Activated CD4-positive, alpha-beta T cell treated with anti-CD3 and anti-CD28 coated beads for 36 hours (primary cell): ENCODE data around the gene PTGES3L. TPM values are rescaled to one million over a fixed set of nuclear protein-coding genes. Genes with fewer than 3 reads are reported as not detected.

Experiments
- ATAC-seq: fragments of 200-7000 bp; cut with Tn5 transposase; one replicate; pipeline ENCODE4 v1.10.0; 2021; ENCODE audit warnings: mild to moderate bottlenecking, moderate library complexity
- CTCF ChIA-PET: fragments of 350-600 bp; sonication (Branson Sonifier 250); formaldehyde crosslinking; loops from one replicate; lab custom pipeline; 2021; ENCODE audit warnings: antibody characterized with exemption; lab: Charles Lee
- POLR2A ChIA-PET: fragments of 350-600 bp; sonication (Branson Sonifier 250); formaldehyde crosslinking; loops from one replicate; lab custom pipeline; 2021; ENCODE audit warnings: antibody characterized with exemption, inconsistent platforms; lab: Charles Lee
- DNase-seq: peaks from one replicate; pipeline ENCODE4 v3.0.0-alpha.2; 2020
- H3K27ac Mint-ChIP-seq: one replicate; pipeline ENCODE4 v1.8.0; 2021; ENCODE audit warnings: mixed read lengths
- H3K27me3 Mint-ChIP-seq: one replicate; pipeline ENCODE4 v1.8.0; 2021; ENCODE audit warnings: mixed read lengths
- H3K36me3 Mint-ChIP-seq: one replicate; pipeline ENCODE4 v1.8.0; 2021; ENCODE audit warnings: low read depth, mixed read lengths
- H3K4me1 Mint-ChIP-seq: one replicate; pipeline ENCODE4 v1.8.0; 2021; ENCODE audit warnings: mixed read lengths
- H3K4me3 Mint-ChIP-seq: one replicate; pipeline ENCODE4 v1.8.0; 2021; ENCODE audit warnings: mild to moderate bottlenecking, moderate library complexity, mixed read lengths
- H3K9me3 Mint-ChIP-seq: one replicate; pipeline ENCODE4 v1.8.0; 2021; ENCODE audit warnings: low read depth, mixed read lengths
- intact Hi-C, 2 experiments: fragments of 100-400 bp; cut with DNase I in 1 of 2; cut with micrococcal nuclease in 1 of 2; formaldehyde crosslinking; loops; one replicate each; pipeline versions ENCODE4 v1.14.2 to v1.15.1; 2022 to 2024; cut with DNase I, micrococcal nuclease
- total RNA-seq, 2 experiments: library from RNA; stranded (reverse); gene quantifications; one replicate each; pipeline ENCODE4 v1.2.3, GENCODE V29; 2021

PTGES3L gene
- total RNA-seq, 2 experiments from 2014 or later, result 0.21 to 0.90 TPM

DNA sequence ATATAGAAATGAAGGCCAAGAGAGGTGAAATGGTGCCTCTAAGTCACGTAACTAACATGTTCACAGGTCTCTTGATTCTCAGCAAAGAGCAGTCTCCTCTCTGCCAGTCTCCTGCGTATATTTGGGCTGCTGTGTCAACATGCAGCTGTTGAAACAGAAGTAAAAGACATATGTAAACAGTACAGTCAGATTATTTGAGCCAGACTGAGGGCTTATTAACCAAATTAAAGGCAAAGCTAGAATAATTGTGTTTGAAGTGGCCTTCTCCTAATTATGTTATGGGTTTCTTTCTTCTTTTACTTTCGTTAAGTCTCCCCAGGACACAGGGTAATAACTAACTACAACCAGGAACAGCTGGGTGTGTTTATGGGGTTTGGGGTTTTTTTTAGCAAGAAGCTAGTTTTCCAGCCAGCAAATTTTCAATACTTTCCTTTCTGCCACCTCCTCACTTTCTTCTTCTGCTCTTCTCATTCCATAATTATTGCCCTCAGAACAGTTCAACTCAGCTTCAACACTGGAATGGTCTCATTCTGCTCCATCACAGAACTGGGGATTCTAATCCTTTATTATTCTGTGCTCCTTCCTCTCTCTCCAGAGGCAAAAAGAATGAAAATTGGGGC lies 60.9 kb downstream of the PTGES3L start:
- ChIA-PET CTCF (interaction anchor here (0.6 to 2.3 kb wide), 3 partner anchors 10 to 95 kb away, joined by 3 to 6 read pairs (median 3); partner anchors contain the start of gene BECN1), POLR2A (no interaction called here)
- Mint-ChIP-seq H3K9me3 (no peaks in the 10 kb centered on the region), H3K4me3 (no peak overlapping the region), H3K27ac (no peak overlapping the region), H3K4me1 (no peaks in the 10 kb centered on the region), H3K36me3 (no peaks in the 10 kb centered on the region), H3K27me3 (peaks cover 4% of the 10 kb centered on the region)
- DNase-seq (no peak), ATAC-seq (no peak)
- intact Hi-C loops, result no loop called here

Other genes starting within 250 kb of the PTGES3L start
- 10 to 100 TPM; 28.6 to 29.5 TPM for gene EZH1, start 235.0 kb downstream of the PTGES3L start, total RNA-seq
- not detected for gene RAMP2, start 218.9 kb downstream of the PTGES3L start, total RNA-seq
- 10 to 100 TPM; 62.5 to 64.0 TPM for gene VPS25, start 206.6 kb downstream of the PTGES3L start, total RNA-seq
- under 1 TPM; 0.42 to 0.64 TPM for gene WNK4, start 199.5 kb downstream of the PTGES3L start, total RNA-seq
- 10 to 100 TPM; 30.1 to 31.4 TPM for gene COA3, start 181.4 kb downstream of the PTGES3L start, total RNA-seq
- gene CNTD1, start 181.2 kb downstream of the PTGES3L start, total RNA-seq, result not detected
- gene BECN1, start 155.8 kb downstream of the PTGES3L start, total RNA-seq, result 100 to 1,000 TPM in 1 of 2 experiments, 10 to 100 TPM in 1; 69.1 to 101 TPM
- gene PSME3, start 146.7 kb downstream of the PTGES3L start, total RNA-seq, result 100 to 1,000 TPM; 116 to 118 TPM
- 1 to 10 TPM; 1.7 to 1.9 TPM for gene AOC2, start 135.5 kb downstream of the PTGES3L start, total RNA-seq
- gene AOC3, start 128.9 kb downstream of the PTGES3L start, total RNA-seq, result 1 to 10 TPM; 1.2 to 2.0 TPM
- not detected for gene G6PC1, start 79.3 kb downstream of the PTGES3L start, total RNA-seq
- gene AARSD1, start 15.6 kb downstream of the PTGES3L start, total RNA-seq, result 10 to 100 TPM; 40.8 to 58.6 TPM
- gene RUNDC1, start 485 bp upstream of the PTGES3L start, total RNA-seq, result 10 to 100 TPM; 12.3 to 12.5 TPM
- gene RPL27, start 18.3 kb upstream of the PTGES3L start, total RNA-seq, result 1,000 to 10,000 TPM; 1,703 to 2,161 TPM
- 10 to 100 TPM; 65.3 to 68.1 TPM for gene IFI35, start 26.7 kb upstream of the PTGES3L start, total RNA-seq
- 10 to 100 TPM; 26.1 to 35.0 TPM for gene VAT1, start 42.3 kb upstream of the PTGES3L start, total RNA-seq
- gene RND2, start 45.2 kb upstream of the PTGES3L start, total RNA-seq, result under 1 TPM; 0.05 to 0.16 TPM
- 100 to 1,000 TPM in 1 of 2 experiments, 10 to 100 TPM in 1; 99.9 to 115 TPM for gene BRCA1, start 145.3 kb upstream of the PTGES3L start, total RNA-seq
- 10 to 100 TPM; 52.8 to 55.6 TPM for gene NBR1, start 191.1 kb upstream of the PTGES3L start, total RNA-seq
- 10 to 100 TPM; 10.7 to 10.8 TPM for gene TMEM106A, start 231.8 kb upstream of the PTGES3L start, total RNA-seq
- gene CCDC200, start 248.5 kb upstream of the PTGES3L start, total RNA-seq, result under 1 TPM in 1 of 2 experiments, not detected in 1; 0.27 TPM